Measurements from ENCODE around the gene POM121C.
"Not testable (repeated sequence)": the region's sequence is repeated elsewhere in the genome, so short reads cannot be mapped to it uniquely, and the experiment has no call there.

The POM121C gene

DNA sequence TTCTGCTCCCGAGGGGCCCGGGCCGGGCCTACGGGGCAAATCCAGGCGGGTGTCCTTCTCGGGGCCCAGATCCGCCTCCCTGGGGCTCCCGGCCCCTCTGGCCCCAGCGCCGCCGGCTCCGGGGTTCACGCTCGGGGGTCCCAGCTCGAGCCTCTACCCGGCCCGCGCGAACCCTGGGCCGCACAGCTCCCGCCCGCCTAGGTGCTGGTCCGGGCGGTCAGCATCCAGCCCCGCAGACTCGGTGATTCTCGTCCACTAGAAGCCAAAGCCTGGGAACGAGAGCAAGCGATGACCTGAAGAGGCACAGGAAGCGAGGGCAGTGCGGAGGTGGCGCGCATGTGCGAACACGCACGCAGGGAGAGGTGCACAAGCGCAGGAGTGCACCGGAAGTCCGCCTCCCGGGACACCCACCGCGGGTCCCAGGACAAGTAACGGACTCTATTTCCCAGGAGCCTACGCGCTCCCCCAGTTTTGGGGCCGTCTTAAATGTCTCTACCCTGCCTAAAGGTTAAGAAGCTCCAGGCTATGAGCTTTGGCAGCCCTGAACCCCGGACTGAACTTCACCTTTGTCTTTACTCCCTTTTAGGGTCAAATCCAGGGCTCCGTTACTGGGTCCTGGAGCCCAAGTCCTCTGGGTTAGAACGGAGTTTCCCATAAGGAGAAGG lies at the start of gene POM121C:
TSS of gene POM121C (minus strand) at position 321 of the 665 bp plus-strand sequence. CDS start 44,803 bp downstream, outside the sequence.
- DNase-seq: peak; percentile 87

DNA sequence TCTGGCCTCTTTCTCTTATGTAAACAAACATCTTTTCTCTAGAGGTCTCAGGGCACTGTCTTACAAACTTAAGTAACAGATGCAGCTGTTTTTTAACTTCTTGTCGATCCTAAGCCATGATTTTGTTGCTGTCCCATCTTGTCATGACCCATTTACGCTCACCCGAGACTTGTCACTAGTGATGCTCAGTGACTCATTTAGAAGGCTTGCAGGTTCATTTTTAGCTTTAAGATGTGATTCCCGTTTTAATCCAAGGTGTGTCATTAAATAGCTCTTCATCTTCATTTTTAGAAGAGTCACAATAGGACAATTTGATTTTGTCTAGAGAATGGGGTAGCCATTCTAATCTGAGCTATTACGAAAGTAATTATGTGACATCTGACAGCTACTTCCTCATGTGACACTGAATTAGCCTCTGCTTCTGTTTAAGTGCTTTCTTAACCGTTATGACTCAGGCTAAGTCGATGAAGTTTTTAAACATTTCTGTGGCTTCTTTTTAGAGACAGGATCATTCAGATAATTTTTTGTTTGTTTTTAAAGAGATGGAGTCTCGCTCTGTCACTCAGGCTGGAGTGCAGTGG lies 48.7 kb upstream of the POM121C start:
- no peak for DNase-seq

DNA sequence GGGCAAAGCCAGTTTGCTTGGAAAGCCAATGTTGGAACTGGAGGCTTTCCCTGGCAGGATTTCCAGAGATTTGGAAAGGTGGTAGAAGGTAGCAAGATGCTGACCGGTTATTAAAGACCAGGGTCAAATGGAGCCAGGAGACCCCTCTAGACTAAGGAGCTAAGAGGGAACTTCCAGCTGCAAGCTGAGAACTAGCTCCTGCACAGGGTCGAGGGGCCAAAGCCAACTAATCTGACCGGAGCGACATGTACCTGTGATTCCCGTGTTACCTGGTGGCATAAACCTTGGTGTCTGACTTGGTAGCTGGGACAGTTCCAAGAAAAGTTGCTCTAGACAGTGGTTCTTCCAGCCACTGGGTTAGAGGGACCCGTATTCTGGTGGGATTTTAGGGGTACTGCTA lies 47.8 kb upstream of the POM121C start:
- no peak for DNase-seq

- DNase-seq: no peak
These were observed 46.5 kb upstream of the POM121C start for GRCh38 chr7:75532639-75533038.

DNA sequence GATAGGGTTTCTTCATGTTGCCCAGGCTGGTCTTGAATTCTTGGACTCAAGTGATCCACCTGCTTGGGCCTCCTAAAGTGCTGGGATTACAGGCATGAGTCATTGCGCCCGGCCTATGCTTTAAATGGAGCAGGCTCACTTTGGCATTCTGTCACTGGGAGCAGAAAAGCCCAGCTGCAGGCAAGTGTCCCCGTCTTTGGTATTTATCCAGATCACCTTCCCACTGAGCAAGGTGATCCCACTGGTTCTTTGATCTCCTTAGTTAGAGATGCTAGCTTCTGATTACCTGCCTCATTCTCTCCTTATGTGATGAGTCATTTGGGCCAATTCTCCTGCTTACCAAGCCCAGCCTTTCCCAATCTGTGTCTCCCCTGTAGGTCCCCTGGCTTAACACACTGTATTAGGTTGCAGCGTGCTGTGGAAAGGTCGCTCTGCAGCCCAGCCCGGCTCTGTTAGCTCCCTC lies 45.3 kb upstream of the POM121C start:
- DNase-seq: no peak

GRCh38 chr7:75527224-75527722 lies 41.2 kb upstream of the POM121C start:
- not testable (repeated sequence) for DNase-seq

DNA sequence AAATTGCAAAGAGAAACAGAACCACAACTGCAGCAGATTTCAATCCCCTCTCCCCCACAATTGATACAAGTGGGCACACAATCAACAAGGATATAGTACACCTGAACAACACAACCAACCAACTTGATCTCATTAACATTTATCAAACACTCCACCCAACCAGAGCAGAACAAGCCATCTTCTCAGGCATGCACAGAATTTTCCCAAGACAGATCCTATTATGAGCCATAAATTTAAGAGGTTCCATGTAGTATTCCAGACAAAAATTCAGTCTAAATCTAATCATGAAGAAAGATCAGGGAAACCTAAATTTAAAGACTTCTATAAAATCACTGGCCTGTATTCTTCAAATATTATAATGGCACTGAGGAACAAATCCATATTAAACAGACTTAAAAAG lies 35.6 kb upstream of the POM121C start:
- DNase-seq: not testable (repeated sequence)

- DNase-seq: not testable (repeated sequence)
These were observed 32.7 kb upstream of the POM121C start for GRCh38 chr7:75518842-75519241.

DNA sequence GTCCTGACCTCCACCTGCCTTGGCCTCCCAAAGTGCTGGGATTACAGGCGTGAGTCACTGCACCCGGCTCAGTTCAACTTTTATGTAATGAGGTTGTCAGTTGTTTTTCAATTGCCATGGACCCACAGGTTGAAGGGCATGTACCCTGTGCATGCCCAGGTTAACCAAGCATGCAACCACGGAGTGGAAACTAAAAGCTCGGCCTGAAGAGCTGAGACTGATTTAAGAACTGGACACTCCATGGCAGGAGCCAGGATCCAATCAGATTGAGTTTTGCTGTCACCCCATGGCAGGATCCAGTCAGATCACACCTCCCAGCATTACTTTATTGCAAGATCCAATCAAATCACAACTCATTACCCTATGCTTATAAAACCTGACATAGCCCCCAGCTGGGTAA lies 22.9 kb upstream of the POM121C start:
- not testable (repeated sequence) for DNase-seq

- DNase-seq: not testable (repeated sequence)
These were observed 5.9 kb upstream of the POM121C start, which contains the start of gene SPDYE5 for GRCh38 chr7:75492020-75492419. Gene SPDYE5 (plus strand): TSS chr7:75492320. CDS start chr7:75494048, 1,728 bp downstream.

- not testable (repeated sequence) for DNase-seq
These were observed 632 bp downstream of the POM121C start for GRCh38 chr7:75485355-75485978.

- not testable (repeated sequence) for DNase-seq
These were observed 5.8 kb downstream of the POM121C start for GRCh38 chr7:75480313-75480712.

DNA sequence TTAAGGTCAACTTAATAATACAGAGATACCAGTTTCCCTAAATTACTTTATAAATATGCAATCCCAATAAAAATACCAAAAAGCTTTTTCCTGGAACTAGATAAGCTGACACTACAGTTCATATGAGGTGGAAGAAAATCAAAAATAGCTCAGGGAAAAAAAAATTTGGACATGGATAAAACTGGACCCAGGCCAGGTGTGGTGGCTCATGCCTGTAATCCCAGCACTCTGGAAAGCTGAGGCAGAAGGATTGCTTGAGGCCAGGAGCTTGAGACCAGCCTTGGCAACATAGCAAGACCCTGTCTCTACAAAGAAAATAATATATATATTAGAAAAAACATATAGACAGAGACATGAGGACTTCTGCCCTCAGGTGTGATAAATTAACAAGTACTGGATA lies 8.6 kb downstream of the POM121C start:
- not testable (repeated sequence) for DNase-seq

- DNase-seq: not testable (repeated sequence)
These were observed 15.9 kb downstream of the POM121C start for GRCh38 chr7:75470166-75470565.

DNA sequence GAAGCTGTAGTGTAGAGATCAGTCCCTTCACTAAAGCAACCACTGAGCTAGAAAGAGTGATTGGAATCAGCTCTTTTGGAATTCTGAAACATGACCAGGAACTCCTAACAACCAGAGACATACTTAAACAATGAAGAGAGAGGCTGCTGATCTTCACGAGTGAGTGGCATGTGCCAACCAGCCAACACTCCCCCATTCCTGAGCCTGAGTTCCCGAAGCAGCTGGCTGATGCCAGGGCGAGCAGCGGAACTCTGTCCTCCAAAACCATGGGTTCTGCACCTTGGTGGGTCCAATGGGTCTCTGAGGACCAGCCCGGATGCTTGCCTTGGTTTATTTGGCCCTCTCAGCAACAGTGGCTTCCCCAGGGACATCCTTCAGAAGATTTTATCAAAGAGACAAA lies 25.6 kb downstream of the POM121C start:
- not testable (repeated sequence) for DNase-seq

DNA sequence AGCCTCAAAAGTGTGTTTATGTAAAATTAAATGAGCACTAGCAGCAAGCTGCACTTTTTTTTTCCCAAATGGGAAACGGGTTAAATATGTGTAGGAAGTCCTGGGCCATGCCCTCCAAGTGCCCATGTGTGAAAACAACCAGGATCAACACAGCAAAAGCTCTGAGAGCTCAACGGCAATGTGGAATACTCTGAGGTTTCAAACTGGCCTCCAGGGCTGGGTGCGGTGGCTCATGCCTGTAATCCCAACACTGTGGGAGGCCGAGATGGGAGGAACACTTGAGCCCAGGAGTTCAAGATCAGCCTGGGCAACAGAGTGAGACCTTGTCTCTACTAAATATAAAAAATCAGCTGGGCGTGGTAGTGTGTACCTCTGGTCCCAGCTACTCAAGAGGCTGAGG lies 28.1 kb downstream of the POM121C start:
- not testable (repeated sequence) for DNase-seq

DNA sequence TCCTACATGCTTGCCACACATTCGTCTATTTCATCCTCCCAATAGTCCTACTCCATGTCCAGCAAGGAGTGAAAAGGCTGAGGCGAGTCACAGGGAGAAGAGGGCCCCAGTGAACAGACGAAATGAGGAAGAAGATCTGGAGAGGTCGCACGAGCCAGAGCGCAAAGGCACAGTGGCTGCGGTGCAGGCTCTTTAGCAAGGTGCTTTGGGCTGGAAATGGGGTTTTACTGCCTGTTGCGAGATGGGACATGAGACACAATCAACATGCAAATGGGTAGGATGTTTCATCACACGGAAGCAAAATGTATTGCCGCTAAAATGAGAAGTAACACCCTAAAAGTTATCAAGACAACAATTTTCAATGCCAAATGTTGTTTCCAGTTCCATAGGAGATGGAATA lies 29.7 kb downstream of the POM121C start:
- DNase-seq: not testable (repeated sequence)

DNA sequence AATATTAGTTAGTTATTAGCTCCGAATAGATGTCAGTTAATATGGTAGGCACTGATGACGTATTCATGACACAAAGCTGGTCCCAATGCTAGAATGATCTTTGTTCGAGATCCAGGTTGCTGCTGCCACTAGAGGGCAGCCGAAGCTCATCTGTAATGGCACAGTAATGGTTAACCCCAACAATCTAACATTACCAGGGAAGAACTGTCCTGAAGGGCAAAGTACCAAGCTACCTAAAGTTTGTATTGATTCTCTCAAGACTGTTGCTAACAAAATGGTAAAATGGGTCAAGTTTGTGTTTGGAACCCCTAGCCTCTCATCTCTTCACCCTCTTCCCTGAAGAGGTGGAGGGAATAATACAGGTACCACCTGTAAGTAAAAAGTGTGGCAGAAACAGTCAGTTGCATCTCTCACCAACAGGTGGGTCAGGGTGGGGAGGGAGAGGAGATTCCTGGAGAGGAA lies 33.6 kb downstream of the POM121C start:
- DNase-seq: not testable (repeated sequence)

GRCh38 chr7:75449946-75450345 lies 36.2 kb downstream of the POM121C start:
- not testable (repeated sequence) for DNase-seq

GRCh38 chr7:75442465-75443111 lies 43.5 kb downstream of the POM121C start:
- DNase-seq: not testable (repeated sequence)

DNA sequence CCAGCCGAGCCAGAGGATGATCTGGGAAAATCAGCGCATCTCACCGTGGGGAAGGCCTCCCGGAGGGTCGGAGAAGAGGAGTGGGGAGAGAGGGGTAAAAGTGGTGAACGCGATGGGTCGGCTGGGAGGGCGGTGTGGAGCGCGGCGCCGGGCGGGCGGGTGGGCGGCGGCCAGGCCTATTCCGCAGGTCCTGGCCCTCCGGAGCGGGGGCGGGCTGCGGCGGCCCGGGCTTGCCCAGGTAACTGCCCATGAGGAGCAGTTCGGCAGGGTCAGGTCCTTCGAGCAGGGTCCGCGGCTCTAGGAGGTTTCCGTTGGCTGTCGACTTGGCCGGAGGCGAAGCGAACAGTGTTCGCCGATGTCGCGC lies 44.0 kb downstream of the POM121C start:
- not testable (repeated sequence) for DNase-seq

DNA sequence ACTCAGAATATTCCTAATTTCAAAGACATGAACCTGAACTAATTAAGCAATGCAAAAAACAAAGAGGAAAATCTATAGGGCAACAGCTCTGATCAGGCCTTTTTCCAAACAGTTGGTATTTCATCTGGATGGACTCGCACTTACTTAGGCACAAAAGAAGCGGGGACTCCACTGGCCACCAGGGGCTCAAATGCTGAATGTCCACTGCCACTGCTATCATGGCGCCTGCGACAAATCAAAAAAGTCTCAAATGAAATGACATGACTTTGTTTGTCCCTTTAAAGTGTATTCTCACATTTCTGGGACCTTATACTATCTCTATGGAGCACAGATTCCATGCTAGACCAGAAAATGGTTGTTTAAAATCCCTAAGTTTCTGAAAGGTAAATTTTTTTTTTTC lies 47.1 kb downstream of the POM121C start:
- DNase-seq: not testable (repeated sequence)

DNA sequence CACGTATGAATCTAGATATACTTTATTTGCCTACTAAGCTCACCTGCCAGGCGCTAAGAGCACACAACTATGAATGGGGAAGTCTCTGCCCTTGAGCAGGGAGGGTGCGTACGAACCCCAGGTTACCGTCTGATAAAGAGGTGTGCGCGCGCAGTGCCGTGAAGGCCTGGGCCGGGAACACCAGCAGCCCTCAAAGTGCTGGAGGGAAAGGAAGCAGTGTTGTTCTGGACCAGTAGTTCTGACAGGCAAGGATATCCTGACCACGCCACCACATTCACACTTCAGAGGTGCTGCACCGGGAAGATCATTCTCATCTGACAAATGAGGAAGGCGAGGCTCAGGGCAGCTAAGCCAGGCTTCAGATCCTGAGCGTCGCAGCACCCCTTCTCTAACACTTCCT lies 62.6 kb downstream of the POM121C start:
- not testable (repeated sequence) for DNase-seq

All from DMS 273 treated with DMSO at 0.1 percent for 48 hours (cell line).